Duodenal mucosa (tissue), 2 donors: ENCODE data around the gene RGN.
"Not testable (repeated sequence)": the region's sequence is repeated elsewhere in the genome, so short reads cannot be mapped to it uniquely, and the experiment has no call there.

ENCODE experiments used
- H3K27ac ChIP-seq: one replicate; pipeline ENCODE4 v1.7.0; 2013; ENCODE audit warnings: low read depth, low read length
- H3K27me3 ChIP-seq, 2 donors: one replicate each; pipeline ENCODE4 v1.7.0; 2013; ENCODE audit warnings: low read length in 2 of 2, control low read depth in 1 of 2; ENCODE audit not compliant: insufficient read depth in 2 of 2, control insufficient read depth in 1 of 2
- H3K36me3 ChIP-seq, 2 donors: one replicate each; pipeline ENCODE4 v1.7.0; 2013; ENCODE audit warnings: low read length in 2 of 2, control low read depth in 1 of 2; ENCODE audit not compliant: insufficient read depth in 2 of 2, control insufficient read depth in 1 of 2
- H3K4me1 ChIP-seq, 2 donors: one replicate each; pipeline ENCODE4 v1.7.0; 2013; ENCODE audit warnings: low read length in 2 of 2, control low read depth in 1 of 2; ENCODE audit not compliant: insufficient read depth in 2 of 2, control insufficient read depth in 1 of 2
- H3K4me3 ChIP-seq, 2 donors: one replicate each; pipeline ENCODE4 v1.7.0; 2013; ENCODE audit warnings: low read length in 2 of 2, low read depth in 1 of 2
- H3K9ac ChIP-seq, 2 donors: one replicate each; pipeline ENCODE4 v1.7.0; 2013; ENCODE audit warnings: low read length in 2 of 2, low read depth in 1 of 2
- H3K9me3 ChIP-seq, 2 donors: one replicate each; pipeline ENCODE4 v1.7.0; 2013; ENCODE audit warnings: low read length in 2 of 2, control low read depth in 1 of 2; ENCODE audit not compliant: control insufficient read depth in 1 of 2

The RGN gene

GRCh38 chrX:47112316-47112954 is 34.2 kb downstream of the RGN start:
- Histone ChIP-seq H3K4me3 (peak overlapping the region in 1 of 2 donors; percentile 48), H3K27me3 (no peaks in the 10 kb centered on the region)

GRCh38 chrX:47116551-47117110 is 38.4 kb downstream of the RGN start:
- not testable (repeated sequence) for H3K4me1 ChIP-seq, H3K9ac ChIP-seq, H3K27ac ChIP-seq, H3K9me3 ChIP-seq, H3K36me3 ChIP-seq, H3K27me3 ChIP-seq, H3K4me3 ChIP-seq

More at GRCh38 chrX:47112316-47112954, 34.2 kb downstream of the RGN start:
- no peaks in the 10 kb centered on the region for H3K9me3 ChIP-seq
- no peaks in the 10 kb centered on the region for H3K4me1 ChIP-seq
- no peak overlapping the region for H3K9ac ChIP-seq
- H3K27ac ChIP-seq, result no peak overlapping the region
- no peaks in the 10 kb centered on the region for H3K36me3 ChIP-seq

- not testable (repeated sequence) for H3K9me3 ChIP-seq, H3K27me3 ChIP-seq, H3K27ac ChIP-seq, H3K4me3 ChIP-seq, H3K9ac ChIP-seq, H3K4me1 ChIP-seq, H3K36me3 ChIP-seq
Observed at GRCh38 chrX:47124466-47124865, 46.2 kb downstream of the RGN start.

- Histone ChIP-seq H3K4me3 (peak overlapping the region; percentile 82 to 88), H3K4me1 (no peaks in the 10 kb centered on the region), H3K27me3 (no peaks in the 10 kb centered on the region), H3K36me3 (no peaks in the 10 kb centered on the region), H3K9me3 (no peaks in the 10 kb centered on the region), H3K27ac (peak overlapping the region; percentile 80), H3K9ac (peak overlapping the region; percentile 44 to 65)
Observed at GRCh38 chrX:47129157-47129898, 51.1 kb downstream of the RGN start.

GRCh38 chrX:47129899-47130358 is 51.7 kb downstream of the RGN start:
- Histone ChIP-seq H3K4me1 (no peaks in the 10 kb centered on the region), H3K36me3 (no peaks in the 10 kb centered on the region), H3K27ac (no peak overlapping the region), H3K27me3 (no peaks in the 10 kb centered on the region), H3K9me3 (no peaks in the 10 kb centered on the region), H3K9ac (peak overlapping the region in 1 of 2 donors; percentile 65), H3K4me3 (peak overlapping the region; percentile 82 to 88)

- Histone ChIP-seq H3K36me3 (no peaks in the 10 kb centered on the region), H3K27ac (no peak overlapping the region), H3K9me3 (no peaks in the 10 kb centered on the region), H3K4me1 (no peaks in the 10 kb centered on the region), H3K9ac (no peak overlapping the region), H3K27me3 (no peaks in the 10 kb centered on the region), H3K4me3 (no peak overlapping the region)
Observed at GRCh38 chrX:47133493-47133892, 55.2 kb downstream of the RGN start.

GRCh38 chrX:47135650-47136049 is 57.4 kb downstream of the RGN start:
- H3K27ac ChIP-seq, H3K4me3 ChIP-seq: not testable (repeated sequence)

GRCh38 chrX:47138171-47138570 is 59.9 kb downstream of the RGN start:
- H3K9me3 ChIP-seq, result no peaks in the 10 kb centered on the region
- no peak overlapping the region for H3K9ac ChIP-seq
- peaks cover 0 to 17% of the 10 kb centered on the region in 2 donors for H3K36me3 ChIP-seq
- no peaks in the 10 kb centered on the region for H3K27me3 ChIP-seq
- no peak overlapping the region for H3K27ac ChIP-seq
- H3K4me3 ChIP-seq, result no peak overlapping the region
- no peaks in the 10 kb centered on the region for H3K4me1 ChIP-seq

More at GRCh38 chrX:47135650-47136049, 57.4 kb downstream of the RGN start:
- H3K27me3 ChIP-seq, H3K36me3 ChIP-seq, H3K9ac ChIP-seq, H3K9me3 ChIP-seq, H3K4me1 ChIP-seq: not testable (repeated sequence)
